ENCODE results near the gene FAM117B.
"Not testable (repeated sequence)": the region's sequence is repeated elsewhere in the genome, so short reads cannot be mapped to it uniquely, and the experiment has no call there.

Gene FAM117B

DNA sequence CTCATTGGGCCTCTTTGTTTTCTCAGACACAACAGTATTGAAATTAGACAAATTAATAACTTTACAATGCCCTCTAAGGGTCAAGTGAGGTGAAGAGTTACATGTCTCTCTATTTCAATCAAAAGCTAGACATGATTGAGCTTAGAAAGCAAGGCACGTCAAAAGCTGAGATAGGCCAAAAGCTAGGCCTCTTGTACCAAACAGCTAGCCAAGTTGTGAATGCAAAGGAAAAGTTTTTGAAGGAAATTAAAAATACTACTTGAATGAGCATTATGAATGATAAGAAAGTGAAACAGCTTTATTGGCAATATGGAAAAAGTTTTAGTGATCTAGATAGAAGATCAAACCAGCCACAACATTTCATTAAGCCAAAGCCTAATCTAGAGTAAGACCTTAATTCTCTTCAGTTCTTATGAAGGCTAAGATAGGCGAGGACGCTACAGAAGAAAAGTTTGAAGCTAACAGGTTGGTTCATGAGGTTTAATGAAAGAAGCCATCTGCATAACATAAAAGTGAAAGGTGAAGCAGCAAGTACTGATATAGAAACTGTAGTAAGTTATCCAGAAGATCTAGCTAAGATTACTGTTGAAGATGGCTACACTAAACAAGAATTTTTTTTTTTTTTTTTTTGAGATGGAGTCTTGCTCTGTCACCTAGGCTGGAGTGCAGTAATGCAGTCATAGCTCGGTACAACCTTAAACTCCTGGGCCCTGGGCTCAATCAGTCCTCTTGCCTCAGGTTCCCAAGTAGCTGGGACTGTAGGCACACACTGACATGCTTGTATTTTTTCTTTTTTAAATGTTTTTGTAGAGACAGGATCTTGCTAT lies 65.5 kb downstream of the FAM117B start:
- DNase-seq (ENCODE audit: low read depth) = no peak
- TF ChIP-seq, protein P1, sequence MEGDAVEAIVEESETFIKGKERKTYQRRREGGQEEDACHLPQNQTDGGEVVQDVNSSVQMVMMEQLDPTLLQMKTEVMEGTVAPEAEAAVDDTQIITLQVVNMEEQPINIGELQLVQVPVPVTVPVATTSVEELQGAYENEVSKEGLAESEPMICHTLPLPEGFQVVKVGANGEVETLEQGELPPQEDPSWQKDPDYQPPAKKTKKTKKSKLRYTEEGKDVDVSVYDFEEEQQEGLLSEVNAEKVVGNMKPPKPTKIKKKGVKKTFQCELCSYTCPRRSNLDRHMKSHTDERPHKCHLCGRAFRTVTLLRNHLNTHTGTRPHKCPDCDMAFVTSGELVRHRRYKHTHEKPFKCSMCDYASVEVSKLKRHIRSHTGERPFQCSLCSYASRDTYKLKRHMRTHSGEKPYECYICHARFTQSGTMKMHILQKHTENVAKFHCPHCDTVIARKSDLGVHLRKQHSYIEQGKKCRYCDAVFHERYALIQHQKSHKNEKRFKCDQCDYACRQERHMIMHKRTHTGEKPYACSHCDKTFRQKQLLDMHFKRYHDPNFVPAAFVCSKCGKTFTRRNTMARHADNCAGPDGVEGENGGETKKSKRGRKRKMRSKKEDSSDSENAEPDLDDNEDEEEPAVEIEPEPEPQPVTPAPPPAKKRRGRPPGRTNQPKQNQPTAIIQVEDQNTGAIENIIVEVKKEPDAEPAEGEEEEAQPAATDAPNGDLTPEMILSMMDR (conservative IDR thresholded peaks at IDR 0.05; ENCODE audit: low read length) = no peak
- H3K4me3 ChIP-seq (ENCODE audit: low read length) = no peak overlapping the region

GRCh38 chr2:202703091-202703490 lies 68.3 kb downstream of the FAM117B start:
- DNase-seq (ENCODE audit: low read depth) = no peak
- TF ChIP-seq, protein P1 (conservative IDR thresholded peaks at IDR 0.05; ENCODE audit: low read length) = no peak
- no peak overlapping the region for H3K4me3 ChIP-seq (ENCODE audit: low read length)

DNA sequence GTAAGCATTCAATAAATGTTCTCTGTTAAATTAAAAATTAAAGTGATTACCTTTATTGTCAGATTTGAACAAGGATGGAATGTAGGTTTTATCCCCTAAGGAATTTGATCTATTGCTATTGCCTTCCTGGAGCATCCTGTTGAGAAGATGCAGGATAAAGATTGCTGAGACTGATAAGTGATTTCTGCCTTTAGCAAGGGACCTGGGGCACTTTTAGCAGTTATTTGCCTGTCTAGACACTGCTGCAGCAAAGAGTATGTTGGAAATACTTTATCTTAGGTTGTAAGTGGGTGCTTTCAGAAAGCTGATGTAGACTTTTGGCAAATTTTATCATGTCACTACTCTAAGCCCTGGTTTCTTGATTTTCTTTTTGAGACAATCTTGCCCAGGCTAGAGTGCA lies 69.5 kb downstream of the FAM117B start:
- TF ChIP-seq, protein P1 (conservative IDR thresholded peaks at IDR 0.05; ENCODE audit: low read length) = no peak
- H3K4me3 ChIP-seq (ENCODE audit: low read length) = no peak overlapping the region
- no peak for DNase-seq (ENCODE audit: low read depth)

DNA sequence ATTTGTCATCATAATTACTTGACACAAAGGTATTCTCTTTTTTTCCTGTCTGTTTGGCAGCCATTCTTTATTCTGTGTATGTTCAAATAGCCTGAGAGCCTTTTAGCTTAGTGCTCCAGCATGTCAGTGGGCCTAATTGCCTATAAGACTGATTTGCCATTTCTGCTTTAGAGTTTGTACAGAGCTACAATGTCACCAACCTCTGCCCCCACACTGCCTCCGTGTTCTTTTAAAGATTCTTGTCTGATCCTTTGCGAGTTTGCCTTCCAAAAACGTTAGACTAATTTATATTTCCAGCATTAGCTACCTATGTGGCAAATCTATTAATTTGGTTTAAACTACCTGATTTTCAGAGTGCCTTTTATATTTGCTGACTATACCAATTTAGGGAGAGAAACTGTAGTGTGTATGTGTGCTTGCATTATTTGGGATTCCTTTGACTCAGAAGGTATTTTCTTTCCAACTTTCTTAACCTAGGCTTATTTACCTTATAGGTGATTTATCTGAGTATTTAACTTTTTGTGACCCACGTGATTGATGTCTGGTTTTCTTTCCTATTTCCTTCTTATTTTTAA lies 70.8 kb downstream of the FAM117B start:
- TF ChIP-seq, protein P1 (conservative IDR thresholded peaks at IDR 0.05; ENCODE audit: low read length) = no peak
- no peak for DNase-seq (ENCODE audit: low read depth)
- H3K4me3 ChIP-seq (ENCODE audit: low read length) = no peak overlapping the region

GRCh38 chr2:202714971-202715935 lies 80.5 kb downstream of the FAM117B start:
- not testable (repeated sequence) for DNase-seq (ENCODE audit: low read depth); H3K4me3 ChIP-seq (ENCODE audit: low read length)

DNA sequence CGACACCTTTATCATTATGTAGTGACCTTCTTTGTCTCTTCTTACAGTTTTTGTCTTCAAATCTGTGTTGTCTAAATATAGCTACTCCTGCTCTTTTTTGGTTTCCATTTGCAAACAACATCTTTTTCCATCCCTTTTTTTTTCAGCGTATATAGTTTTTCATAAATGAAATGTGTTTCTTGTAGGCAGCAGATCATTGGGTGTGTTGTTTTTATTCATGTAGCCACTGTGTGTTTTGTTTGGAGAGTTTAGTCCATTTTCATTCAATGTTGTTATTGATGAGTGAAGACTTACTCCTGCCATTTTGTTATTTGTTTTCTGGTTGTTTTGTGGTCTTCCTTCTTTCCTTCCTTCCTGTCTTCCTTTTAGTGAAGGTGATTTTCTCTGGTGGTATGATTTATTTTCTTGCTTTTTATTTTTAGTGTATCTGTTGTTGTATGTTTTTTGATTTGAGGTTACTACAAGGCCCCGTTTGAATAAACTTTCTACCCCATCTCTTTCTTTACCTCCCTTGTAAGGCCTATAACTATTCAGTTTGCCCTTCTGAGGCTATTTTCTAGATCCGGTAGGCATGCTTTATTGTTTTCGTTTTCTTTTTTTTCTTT lies 81.4 kb downstream of the FAM117B start:
- DNase-seq (ENCODE audit: low read depth) = no peak
- TF ChIP-seq, protein P1 (conservative IDR thresholded peaks at IDR 0.05; ENCODE audit: low read length) = no peak
- no peak overlapping the region for H3K4me3 ChIP-seq (ENCODE audit: low read length)

Data from AG10803 (cell line).